Erythroblast (primary cell): ENCODE data around the gene ZNF621.
"Not testable (repeated sequence)": the region's sequence is repeated elsewhere in the genome, so short reads cannot be mapped to it uniquely, and the experiment has no call there.

Experiments
- DNase-seq, 2 experiments: peaks; one replicate each; lab custom pipeline; 2025; lab: John Stamatoyannopoulos, UW
- GATA1 ChIP-seq: IDR thresholded peaks from 2 replicates; pipeline ENCODE4 v1.6.1; 2011; ENCODE audit warnings: low read depth, mild to moderate bottlenecking, control low read depth, low read length, moderate library complexity
- POLR2A ChIP-seq: IDR thresholded peaks from 2 replicates; pipeline ENCODE4 v1.6.1; 2011; ENCODE audit warnings: mild to moderate bottlenecking, low read length

ZNF621 gene

GRCh38 chr3:40516201-40516600 is 8.6 kb upstream of the ZNF621 start:
- DNase-seq: no peak
- TF ChIP-seq GATA1 (no peak), POLR2A (no peak)

GRCh38 chr3:40518067-40518466 is 6.7 kb upstream of the ZNF621 start:
- DNase-seq: no peak
- TF ChIP-seq GATA1: no peak
- TF ChIP-seq POLR2A: no peak

- TF ChIP-seq GATA1 (no peak), POLR2A (no peak)
These were observed 5.9 kb upstream of the ZNF621 start for GRCh38 chr3:40518848-40519247.

DNA sequence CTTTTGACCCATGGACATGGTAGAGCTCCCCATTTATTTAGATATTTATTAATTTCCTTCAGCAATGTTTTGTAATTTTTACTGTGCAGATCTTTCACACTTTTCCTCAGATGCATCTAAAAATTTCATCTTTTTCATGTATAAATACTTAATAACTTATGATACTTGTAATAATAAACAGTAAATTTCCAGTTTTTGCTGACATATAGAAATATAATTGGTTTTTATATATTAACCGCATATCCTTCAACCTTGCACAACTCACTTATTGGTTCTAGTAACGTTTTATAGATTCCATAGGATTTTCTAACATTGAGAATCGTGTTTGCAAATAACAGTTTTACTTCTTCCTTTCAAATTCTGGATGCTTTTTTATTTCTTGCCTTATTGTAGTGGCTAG is 3.5 kb upstream of the ZNF621 start:
- DNase-seq: no peak
- TF ChIP-seq GATA1 (no peak), POLR2A (no peak)

More at GRCh38 chr3:40518848-40519247, 5.9 kb upstream of the ZNF621 start:
- no peak for DNase-seq

DNA sequence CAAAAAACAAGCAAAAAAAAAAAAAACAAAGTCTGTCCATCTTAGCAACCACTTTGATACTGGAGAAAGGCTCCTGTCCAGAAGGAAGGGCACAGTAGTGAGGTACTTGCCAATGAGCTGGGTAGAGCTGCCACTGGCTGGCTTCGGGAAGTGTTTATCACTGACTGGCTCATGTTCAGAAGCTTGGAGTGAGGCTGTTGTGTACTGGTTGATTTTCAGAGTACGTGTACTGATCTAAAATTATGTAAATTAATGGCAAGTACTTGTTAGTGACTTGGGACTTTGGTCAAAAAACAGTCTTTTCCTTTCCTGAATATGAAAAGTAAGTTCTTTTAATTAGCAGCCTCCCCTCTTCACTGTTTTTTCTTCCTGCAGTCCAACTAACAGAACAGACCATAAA is 979 bp upstream of the ZNF621 start:
- DNase-seq: peak; percentile 20 to 40
- TF ChIP-seq POLR2A (no peak), GATA1 (no peak)

- TF ChIP-seq GATA1 (no peak), POLR2A (no peak)
- no peak for DNase-seq
These were observed 565 bp upstream of the ZNF621 start for GRCh38 chr3:40524222-40524567.

DNA sequence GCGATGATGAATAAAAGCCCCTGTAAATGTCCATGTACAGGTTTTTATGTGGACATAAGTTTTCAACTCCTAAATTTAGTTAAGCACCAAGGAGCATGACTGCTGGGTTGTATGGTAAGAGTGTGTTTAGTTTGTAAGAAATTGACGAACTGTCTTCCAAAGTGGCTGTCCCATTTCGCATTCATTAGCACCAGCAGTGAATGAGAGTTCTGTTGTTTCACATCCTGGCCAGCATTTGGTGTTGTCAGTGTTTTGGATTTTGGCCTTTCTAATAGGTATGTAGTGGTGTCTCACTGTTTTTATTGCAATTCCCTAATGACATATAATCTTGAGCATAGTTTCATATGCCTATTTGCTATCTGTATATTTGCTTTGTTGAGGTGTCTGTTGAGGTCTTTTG is 3.7 kb downstream of the ZNF621 start:
- no peak for TF ChIP-seq POLR2A
- TF ChIP-seq GATA1: no peak

GRCh38 chr3:40532252-40532651 is 7.5 kb downstream of the ZNF621 start:
- TF ChIP-seq GATA1 (no peak), POLR2A (no peak)
- no peak for DNase-seq

More for the DNA sequence above, 3.7 kb downstream of the ZNF621 start:
- no peak for DNase-seq

GRCh38 chr3:40534283-40534682 is 9.5 kb downstream of the ZNF621 start:
- no peak for DNase-seq
- no peak for TF ChIP-seq GATA1
- no peak for TF ChIP-seq POLR2A

DNA sequence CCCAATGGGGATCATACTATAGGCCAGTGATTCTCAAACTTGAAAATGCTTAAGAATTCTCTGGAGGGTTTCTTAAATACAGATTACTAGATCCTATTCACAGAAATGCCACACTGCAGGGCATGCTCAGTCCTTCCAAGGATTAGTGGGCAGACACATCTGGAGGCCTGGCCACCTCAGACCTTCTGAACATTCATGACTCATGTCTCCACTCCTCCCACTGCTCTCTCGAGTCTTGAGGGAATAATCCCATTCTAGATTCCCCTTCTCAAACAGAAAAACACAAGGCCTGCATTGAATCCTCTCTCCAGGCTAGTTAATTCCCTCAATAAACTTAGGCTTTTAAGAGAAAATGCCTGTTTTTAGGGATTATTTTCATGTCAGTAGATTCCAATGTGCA is 22.1 kb downstream of the ZNF621 start:
- TF ChIP-seq GATA1 (no peak), POLR2A (no peak)
- DNase-seq: no peak

GRCh38 chr3:40550167-40550566 is 25.4 kb downstream of the ZNF621 start:
- TF ChIP-seq GATA1: no peak
- TF ChIP-seq POLR2A: no peak
- no peak for DNase-seq

- TF ChIP-seq GATA1 (no peak), POLR2A (no peak)
- no peak for DNase-seq
These were observed 32.9 kb downstream of the ZNF621 start for GRCh38 chr3:40557575-40558161.

- not testable (repeated sequence) for DNase-seq
These were observed 37.7 kb downstream of the ZNF621 start for GRCh38 chr3:40562482-40562881.

DNA sequence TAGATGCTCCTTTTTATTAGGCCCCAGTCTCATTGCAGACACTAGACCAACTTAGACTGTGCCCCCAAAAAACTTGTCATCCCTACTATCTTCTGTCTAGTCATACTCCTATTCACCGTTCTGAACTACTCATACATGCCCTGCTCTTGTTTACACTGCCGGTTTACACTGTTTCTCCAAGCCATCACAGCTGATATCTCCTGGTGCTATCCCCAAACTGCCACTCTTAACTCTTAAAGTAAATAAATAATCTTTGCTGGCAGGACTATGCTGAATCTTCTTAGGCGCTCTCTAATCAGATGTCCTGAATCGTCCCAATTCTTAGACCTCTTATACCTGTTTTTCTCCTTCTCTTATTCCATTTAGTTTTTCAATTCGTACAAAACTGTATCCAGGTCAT is 40.9 kb downstream of the ZNF621 start:
- not testable (repeated sequence) for DNase-seq

DNA sequence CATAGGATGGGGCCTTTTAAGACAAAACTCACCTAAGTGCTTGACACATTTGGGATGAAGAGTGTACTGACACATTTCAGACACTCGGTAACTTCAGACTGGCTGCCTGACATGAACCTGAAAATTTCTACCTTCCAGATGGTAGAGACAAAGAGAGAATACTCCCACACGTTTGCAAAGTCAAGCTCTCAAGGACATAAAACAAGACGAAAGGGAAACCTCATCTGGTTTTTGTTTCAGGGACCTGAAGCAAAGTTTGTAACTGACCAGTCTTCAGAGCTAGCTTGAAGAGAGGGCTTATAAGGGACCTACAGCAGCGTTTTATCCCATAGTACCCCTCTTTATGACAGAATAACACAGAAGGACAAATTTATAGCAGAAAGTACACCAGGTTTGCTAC is 41.9 kb downstream of the ZNF621 start:
- TF ChIP-seq POLR2A (no peak), GATA1 (no peak)

DNA sequence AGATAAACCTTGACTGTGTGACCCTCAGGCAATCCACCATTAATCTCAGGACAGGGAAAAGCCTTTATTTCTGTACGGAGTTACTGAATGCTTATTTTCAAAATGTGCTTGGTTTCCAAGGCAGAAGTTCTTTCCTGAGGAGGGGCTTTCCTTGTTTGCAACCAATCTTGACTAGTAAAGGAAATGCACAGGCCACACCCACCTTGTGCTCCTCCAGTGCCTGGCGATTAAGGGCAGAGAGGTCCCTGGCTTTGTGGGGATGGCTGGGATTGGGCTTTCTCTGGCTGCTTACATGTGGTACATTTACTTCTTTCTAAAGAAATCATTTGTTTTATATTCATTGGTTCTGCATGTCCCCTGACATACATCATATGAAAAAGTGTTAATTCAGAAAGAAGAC is 47.8 kb downstream of the ZNF621 start:
- no peak for DNase-seq
- TF ChIP-seq POLR2A (no peak), GATA1 (no peak)

More for the DNA sequence above, 41.9 kb downstream of the ZNF621 start:
- no peak for DNase-seq
